Right renal pelvis (tissue), 4 donors: ENCODE data around the gene CST9. TPM values are rescaled to one million over a fixed set of nuclear protein-coding genes. Genes with fewer than 3 reads are reported as not detected.
"Not testable (repeated sequence)": the region's sequence is repeated elsewhere in the genome, so short reads cannot be mapped to it uniquely, and the experiment has no call there.

Experiments used
- DNase-seq, 4 donors: peaks; one replicate each; pipeline ENCODE4 v3.0.0-alpha.2; 2013; ENCODE audit warnings: low read depth in 4 of 4, low spot score in 3 of 4, missing footprints in 1 of 4
- polyA plus RNA-seq, 4 donors: library from polyadenylated mRNA; unstranded; fragments of 120-200 nt; gene quantifications; one replicate each; pipeline ENCODE4 v1.2.1, GENCODE V29; 2013; ENCODE audit not compliant: insufficient read length in 4 of 4

Gene CST9
- polyA plus RNA-seq, 4 donors = 0.05 to 0.17 TPM; not detected in 2

- no peak for DNase-seq
Observed at GRCh38 chr20:23638309-23638708, 32.6 kb upstream of the CST9 start.

- peak; percentile 60 to 69 (median 63) for DNase-seq
Observed at GRCh38 chr20:23637282-23638221, 31.8 kb upstream of the CST9 start, which contains the start of gene CST3. Gene CST3 (minus strand): TSS chr20:23637955. CDS start chr20:23637862, 93 bp downstream.

DNA sequence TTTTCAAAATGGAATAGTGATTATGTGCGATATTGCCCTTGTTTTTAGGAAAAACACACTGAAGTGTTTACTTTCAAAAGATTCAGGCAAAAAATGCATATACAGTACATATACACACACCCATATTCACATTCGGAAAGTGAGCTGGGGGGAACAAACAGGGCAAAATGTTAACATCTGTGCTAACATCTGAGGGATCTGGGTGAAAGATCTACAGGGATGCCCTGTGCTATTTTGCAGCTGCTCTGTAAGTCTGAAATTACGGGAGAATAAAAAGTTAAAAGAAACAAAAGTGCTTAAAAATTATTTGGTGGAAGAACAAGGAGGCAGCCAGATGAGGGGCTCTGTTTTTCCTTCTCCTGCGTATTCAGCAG lies 31.2 kb upstream of the CST9 start:
- DNase-seq = no peak

GRCh38 chr20:23636182-23636907 lies 30.6 kb upstream of the CST9 start:
- DNase-seq = no peak

- DNase-seq = not testable (repeated sequence)
Observed at GRCh38 chr20:23635768-23636090, 30.0 kb upstream of the CST9 start.

GRCh38 chr20:23634985-23635767 lies 29.5 kb upstream of the CST9 start:
- DNase-seq = no peak

GRCh38 chr20:23634044-23634801 lies 28.5 kb upstream of the CST9 start:
- no peak for DNase-seq

DNA sequence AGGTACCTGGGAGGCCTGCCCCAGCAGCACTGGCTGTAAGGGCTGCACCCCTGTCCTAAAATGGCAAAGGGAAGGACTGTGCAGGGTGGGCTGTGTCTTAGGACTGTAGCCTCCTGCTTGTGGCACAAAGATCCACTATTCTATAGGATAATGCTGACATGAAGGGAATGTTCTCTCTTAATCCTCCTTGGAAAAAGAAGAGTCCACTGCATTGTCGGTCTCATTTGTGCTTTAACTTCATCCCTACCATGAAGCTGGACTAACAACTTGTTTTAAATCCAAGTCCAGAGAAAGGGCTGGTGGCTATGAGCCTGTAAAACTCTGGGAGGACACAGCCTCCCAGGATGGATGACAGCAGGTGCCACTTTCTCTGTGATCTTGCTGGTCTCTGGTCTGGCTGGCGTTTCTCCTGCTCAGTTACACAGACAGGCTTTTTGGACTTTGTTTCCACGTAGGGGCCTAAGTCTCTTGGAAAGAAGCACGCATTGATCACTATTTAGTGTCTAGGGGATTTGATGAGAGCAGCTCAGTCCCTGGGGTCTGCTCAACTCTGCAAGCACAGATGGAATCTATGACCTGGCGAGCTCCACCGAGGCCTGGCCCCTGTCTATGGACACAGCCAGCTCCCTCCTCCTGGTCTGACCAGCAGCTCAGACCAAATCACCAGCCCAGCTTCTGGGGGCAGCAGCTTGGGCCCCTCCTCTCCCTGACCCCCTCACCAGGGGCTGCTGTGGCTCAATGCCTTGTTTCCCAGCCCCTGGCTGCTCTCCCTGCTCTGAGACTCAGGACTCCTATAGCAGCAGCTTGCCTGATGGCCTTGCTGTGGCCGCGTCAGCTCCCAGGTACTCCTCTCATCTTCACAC lies 27.2 kb upstream of the CST9 start:
- no peak for DNase-seq

DNA sequence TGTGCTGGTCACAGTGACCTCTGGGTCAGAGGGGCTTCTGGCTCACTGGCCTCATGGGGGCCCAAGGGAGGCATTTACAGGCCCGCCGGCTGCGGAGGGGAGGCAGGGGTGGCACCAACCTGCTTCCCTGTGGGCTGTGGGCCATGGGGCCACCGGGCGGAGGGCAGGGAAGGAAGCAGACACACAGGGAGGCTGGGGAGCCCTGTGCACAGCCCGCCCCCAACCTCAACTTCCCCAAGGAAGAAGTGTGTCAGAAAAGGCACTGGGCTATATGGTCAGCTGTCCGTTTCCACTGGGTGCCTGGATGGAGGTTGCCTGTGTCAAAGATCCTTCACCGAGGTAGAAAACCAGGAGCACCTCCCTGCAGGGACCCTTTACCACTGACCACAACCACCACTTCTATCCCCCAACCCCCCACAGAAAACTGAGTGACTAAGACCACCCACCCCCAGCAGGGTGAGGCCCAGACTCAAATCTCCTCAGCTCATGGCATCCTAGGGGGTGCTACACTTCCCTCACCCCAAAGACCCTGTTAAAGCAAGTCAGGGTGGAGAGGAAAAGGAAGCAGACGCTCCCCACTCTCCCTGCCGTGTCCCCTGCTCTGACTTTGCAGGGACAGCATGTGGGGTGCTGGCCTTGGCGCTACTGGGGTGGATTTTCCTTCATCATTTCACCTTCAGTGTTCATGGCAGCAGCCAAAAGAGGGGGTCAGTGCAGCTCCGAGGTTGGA lies 26.4 kb upstream of the CST9 start:
- no peak for DNase-seq

- no peak for DNase-seq
Observed at GRCh38 chr20:23631226-23631822, 25.6 kb upstream of the CST9 start.

GRCh38 chr20:23630392-23630849 lies 24.7 kb upstream of the CST9 start:
- no peak for DNase-seq

DNA sequence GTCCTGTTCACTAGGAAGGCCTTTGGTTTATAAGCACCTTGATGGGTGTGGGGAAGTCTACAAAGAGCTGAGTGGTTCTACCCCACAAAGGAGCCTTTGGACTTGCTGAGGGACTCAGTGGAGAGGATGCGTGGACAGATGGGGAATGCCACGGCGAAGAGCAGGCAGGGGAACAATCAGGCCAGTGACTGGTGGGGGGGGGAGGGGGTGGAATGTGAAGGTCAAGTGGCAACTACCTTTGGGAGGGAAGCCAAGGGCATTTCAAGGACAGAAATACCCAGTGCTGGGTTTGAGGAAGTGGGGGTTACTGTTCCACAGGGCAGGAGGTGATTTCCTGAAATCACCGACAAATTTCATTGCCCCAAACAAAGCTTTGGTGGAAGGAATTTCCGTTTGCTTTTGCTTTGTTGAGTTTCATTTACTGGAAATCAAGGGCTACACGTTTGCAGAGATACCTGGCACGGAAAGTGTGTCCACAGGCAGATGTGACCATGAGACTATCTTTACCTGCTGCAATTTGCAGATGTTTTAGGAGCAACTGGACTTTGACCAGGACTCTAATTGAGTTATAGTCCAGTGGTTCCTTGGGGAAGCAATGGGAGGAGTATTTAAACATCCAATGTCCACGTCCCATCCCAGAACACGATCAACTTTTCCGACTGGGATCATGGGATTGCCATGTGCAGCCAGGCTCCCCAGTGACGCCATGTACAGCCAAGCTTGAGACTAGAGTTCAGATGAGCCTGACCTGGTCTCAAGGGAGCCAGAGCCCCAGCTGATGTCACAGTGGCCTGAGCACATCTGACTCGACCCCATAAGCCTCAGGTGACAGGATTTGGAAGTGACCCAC lies 24.1 kb upstream of the CST9 start:
- no peak for DNase-seq

- DNase-seq = no peak
Observed at GRCh38 chr20:23629017-23629541, 23.4 kb upstream of the CST9 start.

DNA sequence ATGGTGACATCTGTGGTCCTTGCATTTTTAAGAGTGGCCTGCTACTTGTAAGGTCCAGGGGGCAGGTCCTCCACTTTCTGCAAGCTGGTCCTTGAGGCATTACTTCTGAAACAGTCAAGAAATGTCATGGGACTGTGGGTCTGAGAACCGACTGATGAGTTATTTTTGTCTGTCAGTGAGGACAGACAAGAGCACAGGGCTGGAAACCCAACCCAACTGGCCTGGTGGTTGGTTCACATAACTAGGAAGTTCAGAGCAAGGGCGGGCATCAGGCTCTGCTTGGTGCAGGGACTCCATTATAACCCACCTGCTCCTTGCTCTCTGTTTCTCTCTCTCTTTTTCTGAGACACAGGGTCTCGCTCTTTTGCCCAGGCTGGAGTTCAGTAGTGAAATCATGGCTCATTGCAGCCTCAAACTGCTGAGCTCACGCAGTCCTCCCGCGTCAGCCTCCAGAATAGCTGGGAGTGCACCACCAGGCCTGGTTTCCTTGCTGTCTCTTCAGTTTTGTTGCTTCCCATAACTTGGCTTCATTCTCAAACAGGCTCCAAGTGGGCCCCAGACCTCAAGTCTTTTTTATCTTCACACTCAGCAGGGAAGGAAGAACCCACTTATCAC lies 22.8 kb upstream of the CST9 start:
- no peak for DNase-seq

GRCh38 chr20:23627501-23627900 lies 21.8 kb upstream of the CST9 start:
- DNase-seq = no peak

- no peak for DNase-seq
Observed at GRCh38 chr20:23626040-23626620, 20.4 kb upstream of the CST9 start.
